CD4-positive, alpha-beta T cell treated with Interleukin-2 at 100 ng/mL for 4 hours (primary cell): ENCODE measurements around the gene MKNK2.

Experiments used
- DNase-seq: peaks from one replicate; pipeline ENCODE4 v3.0.0-alpha.2; 2020; ENCODE audit warnings: low spot score

MKNK2 gene

DNA sequence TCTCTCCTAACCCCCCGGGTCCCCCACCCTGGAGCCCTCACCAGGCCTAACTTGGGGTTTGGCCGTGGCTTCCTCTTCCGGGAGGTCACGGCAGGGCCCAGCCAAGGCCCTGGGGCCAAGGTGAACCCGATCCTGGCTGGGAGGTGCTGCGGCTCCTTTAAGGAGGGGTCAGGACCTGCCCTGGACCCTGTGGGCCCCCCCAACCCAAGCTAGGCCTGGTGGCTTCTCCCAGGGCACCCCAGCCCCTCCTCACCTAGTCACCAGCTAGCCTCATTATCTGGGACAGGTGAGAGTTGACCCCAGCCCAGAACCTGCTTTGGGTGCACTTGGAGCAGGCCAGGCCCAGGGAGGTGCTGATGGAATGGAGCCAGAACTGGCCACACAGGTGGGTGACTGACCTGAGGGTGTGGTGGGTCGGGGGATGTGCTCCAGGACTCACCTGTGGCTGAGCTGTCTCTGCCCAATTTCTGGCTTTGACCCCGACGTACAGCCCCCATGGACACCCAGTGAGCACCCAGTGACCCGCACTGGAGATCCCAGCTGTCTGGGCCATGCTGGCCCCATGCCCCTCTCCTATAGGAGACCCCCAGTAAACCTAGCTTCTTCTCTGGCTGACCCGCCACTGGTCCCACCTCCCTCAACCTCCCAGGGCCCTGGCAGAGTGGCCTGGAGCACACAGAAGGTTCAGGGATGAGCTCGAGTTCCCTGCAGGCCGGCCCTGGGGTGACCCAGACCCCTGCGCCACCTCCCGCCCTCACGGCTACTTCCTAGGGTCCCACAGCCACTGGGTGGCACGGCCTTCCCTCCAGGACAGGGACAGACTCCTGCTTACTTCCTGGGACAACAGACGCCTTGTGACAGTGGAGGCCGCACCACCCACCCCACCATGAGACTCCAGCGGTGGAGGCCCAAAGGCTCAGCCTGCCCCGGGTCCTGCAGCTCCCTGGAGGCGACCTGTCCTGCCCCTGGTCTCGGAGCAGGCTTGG is 6.7 kb upstream of the MKNK2 start:
- no peak for DNase-seq

DNA sequence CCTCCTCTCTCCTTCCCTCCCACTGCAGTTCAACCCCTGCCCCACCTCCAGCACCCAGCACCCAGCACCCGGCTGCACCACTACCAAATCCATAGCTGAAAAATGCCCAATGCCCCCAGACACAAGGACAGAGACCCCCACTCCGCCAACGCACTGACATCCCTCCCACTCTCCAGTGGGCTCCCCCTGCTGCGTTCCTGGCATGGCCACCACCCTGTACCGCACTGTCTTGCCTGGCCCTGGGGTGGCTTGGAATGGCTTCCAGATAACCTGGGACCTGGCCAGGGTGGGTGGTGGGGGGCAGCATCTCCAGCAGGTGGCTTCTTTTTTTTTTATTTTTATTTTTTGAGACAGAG is 5.8 kb upstream of the MKNK2 start:
- DNase-seq = no peak

DNA sequence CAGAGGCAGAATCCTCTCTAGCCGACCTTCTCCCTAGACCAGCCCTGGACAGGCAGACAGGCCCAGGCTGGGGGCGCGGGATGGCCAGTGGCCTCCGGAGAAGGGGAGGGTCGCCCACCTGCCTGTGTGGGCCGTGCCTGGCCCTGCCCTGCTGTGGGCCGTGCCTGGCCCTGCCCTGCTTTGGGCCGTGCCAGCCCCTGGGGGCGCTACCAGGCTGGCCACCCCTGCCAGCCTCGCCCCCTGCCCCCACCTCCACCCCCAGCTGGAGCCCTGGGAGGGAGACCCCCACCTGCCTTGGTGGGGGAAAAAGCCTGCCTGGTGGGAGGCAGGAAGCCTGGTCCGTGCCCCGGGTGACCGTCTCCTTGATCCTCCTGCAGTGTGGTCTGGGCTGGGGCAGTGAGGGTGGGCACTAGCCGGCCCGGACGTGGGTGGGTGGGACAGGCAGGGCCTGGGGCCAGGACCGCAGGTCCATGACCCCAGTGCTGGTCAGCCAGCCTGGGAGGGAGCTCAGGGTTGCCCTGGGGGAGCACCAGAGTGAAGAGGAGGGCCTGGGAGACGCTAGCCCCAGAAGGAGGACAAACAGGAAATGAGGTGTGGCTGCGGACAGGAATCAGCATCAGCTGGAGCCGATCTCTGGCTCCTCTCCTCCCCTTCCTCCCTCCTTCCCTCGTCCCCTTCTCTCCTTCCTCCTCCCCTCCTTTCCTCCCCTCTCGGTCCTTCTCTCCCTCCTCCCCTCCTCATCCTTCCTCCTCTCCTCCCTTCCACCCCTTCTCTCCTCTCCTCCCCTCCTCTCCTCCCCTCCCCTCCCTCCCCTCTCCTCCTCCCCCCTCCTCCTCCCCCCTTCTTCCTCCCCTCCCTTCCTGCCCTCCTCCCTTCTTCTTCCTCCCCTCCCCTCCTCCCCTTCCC is 5.1 kb upstream of the MKNK2 start:
- DNase-seq = peak; percentile 20

DNA sequence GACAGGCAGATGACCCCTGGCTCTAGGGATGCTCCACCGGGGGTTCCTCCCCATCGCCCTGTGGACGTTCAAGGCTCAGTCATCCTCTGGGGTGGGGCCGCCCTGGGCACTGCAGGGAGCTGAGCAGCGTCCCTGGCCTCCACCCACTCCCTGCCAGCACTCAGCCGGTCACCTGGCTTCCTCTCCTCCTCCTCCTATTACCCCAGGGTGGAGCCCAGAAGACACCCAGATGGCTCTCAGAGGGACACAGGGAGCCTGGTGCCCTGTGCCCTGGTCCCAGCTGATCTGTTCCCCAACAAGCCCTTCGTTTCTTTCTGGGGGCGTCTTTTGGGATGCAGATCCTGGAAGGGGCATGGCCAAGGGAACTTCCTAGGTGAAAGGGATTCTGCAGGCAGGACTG is 3.7 kb upstream of the MKNK2 start:
- DNase-seq = no peak

DNA sequence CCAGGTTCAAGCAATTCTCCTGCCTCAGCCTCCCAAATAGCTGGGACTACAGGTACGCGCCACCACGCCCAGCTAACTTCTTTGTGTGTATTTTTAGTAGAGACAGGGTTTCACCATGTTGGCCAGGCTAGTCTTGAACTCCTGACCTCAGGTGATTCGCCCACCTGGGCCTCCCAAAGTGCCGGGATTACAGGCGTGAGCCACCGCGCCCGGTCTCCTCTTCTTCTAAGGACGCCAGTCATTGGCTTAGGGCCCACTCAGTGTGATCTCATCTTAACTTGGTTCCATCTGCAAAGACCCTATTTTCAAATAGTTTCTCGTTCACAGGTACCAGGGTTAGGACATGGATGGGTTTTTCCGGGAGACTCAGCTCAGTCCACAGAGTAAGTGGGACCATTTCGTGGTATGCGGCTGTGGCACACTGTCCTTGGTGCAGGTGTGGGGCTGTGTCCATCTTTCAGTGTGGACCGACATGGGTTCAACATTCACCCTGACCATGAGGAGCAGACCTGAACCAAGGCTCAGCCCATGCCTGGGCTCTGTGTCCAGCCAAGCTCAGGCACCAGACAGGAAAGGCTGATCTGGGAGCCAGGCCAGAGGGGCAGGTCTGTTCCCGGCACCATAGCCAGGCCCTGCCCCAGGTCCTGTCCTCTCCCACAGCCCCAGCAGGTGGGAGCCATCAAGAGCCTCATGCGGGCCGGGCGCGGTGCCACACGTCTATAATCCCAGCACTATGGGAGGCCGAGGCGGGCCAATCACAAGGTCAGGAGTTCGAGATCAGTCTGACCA is 2.8 kb upstream of the MKNK2 start:
- DNase-seq = no peak

DNA sequence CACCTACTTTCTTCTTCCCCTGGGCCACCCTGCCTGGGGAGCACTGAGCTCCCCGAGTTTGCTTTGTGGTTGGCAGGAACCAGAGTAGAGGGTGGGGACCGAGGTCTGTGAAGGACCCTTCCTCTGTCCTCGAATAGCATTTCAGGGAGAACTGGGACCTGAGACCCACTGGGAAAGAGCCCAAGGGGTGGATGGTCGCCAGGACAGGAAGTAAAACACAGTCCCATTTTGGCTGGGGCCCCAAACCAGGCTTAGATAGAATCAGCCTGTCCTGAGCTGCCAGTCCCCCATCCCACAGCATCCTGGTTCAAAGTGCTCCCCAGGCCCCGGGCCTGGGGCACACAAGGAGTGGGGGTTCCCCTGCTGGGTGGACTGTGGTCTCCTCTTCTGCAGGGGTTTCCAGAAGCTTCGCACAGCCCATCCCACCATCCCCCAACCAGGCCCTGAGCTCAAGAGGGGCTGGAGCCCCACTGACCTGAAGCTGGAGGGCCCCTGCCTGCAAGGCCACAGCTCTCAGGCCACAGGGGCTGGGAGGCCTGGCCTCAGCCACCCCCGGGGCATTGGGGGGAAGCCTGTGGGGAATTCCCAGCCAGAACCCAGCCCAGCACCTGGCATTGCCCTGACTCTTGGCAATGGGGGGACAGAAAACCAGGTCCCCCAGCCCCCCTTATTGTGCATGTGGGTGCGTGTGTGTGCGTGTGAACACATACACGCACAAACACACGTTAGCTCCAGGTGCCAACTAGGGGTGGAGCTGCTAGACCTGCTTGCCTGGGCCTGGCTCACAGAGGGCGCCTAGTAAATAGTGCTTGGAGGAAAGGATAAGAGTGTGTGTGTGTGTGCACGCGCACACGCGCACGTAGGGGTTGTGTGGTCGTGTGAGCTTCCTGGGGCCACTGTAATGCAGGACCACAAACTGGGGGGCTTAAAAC is 995 bp upstream of the MKNK2 start:
- DNase-seq = peak; percentile 60

DNA sequence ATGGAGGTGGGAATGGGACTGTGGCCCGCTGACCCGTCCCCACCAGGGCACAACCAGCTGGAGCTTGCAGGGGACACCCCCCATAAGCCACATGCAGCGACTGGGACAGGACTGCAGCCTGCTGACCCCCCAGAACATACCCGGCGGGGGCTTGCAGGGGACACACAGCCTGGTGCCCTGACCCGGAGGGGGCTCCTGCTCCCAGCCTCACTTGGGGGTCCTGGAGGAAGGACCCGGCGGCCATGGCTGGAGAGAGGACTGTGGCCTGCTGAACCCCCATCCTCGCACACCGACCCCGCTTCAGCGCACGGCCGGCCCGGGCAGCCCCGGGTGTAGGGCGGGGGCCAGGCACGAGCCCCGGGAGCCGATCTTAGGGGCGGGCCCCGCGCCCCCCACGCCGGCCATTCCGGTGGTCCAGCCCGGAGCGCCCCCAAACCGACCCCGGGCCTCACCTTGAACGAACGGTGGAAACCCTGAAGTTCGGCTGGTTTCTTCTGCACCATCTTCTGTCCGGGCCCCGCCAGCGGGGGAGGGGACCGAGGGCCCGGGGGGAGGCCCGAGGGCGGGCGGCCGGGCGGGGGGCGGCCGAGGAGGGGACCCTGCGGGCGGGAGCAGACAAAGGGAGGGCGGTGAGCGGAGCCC is 574 bp downstream of the MKNK2 start:
- no peak for DNase-seq

DNA sequence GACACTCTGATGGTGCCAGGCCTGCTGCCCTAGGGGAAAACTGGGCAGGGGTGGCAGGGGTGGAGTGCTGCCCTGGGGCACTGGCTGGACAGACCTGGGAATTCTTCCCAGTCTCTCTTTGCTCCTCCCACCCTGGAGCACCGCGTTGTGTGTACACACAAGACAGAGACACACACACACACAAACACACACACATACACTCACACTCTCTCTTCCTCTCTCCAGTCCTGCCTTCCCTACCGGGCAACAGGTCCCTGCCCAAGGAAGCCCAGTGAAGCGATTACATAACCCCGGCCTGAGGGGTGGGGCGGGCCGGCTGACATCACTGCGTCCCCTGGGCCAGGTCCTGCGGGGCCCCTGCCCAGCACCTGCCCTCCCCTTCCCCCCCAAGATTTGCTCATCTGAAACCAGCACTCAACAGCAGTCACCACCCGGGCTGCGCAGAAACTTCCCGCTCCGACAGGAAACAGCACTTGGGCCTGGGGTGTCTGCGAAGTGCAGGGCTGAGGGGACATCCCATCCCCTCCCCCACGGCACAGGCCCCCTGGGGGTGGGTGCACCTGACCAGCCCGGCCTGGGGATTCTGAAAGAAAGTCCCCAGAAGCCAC is 1.2 kb downstream of the MKNK2 start:
- peak; percentile 69 for DNase-seq

DNA sequence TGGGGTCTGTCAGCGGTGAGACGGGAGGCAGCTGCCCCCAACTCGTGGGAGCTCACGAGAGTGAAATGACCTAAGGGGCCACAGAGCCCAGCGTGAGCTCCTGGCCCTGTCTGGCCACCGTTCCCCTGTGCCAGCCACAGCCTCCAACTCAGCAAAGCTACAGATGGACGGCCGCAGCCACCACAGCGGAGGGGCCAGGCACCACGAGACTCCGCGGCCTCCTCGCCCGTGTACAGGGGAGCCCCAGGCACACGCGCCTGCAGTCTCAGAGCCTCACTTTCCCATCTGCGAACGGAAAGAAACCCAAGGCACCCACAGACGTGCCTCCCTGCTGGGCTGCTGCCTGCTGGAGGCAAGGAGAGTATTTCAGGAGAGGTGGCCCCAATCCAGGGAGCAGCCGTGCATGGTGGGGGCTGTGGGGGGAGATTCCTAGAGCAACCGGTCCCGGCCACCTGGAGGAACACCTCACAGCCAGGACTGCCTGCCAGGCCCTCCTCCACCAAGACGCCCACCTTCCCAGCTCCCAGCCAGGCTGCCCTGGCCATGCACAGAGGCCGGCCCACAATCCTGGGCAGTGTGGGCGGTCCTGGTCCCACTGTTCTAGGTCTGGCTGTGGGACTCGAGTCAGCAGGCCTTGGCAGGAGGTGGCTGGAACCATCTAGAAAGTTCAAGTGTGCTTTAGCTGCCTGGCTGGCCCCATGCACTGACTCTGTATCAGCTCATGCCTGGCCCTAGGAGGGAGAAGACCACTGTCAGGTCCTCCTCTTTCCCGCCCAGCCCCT is 1.9 kb downstream of the MKNK2 start:
- DNase-seq = no peak

DNA sequence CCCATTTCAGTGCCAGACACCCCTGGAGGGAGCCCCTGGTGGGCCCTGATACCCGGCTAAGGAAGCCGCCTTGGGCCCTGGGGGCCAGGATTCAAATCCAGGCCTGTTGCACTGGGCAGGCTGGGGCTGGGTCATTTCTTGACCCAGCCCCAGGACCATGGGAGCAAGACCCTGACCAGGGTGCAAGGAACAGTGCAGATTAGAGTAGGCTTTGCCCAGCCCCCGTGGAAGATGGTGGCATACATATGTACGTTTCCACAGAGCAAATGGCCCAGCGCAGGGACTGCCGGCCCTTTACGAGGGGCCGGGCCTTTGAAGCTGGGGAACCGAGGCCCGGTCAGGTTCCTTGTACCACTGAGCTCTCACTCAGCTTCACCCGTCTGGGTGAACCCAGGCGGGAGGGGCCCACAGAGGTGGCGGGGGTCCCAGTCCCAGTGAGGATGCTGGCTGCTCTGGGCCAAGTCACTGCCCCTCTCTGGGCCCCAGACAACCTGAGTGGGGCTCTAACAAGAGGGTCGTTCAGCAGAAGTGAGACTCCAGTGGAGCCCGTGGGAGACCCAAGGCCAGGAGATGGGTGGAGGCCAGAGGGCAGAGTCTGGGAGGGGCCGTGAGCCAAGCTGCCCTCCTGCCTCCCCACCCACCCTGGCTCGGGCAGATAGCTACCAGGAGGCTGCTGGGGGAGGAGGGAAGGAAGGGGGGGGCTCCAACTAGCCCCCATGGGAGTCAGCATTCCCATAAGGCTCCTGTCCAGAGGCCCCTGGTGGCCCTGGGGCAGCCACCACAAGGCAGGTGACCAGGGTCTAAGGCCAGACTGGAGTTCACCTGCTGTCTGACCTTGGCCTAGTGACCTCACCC is 2.7 kb downstream of the MKNK2 start:
- DNase-seq = no peak

DNA sequence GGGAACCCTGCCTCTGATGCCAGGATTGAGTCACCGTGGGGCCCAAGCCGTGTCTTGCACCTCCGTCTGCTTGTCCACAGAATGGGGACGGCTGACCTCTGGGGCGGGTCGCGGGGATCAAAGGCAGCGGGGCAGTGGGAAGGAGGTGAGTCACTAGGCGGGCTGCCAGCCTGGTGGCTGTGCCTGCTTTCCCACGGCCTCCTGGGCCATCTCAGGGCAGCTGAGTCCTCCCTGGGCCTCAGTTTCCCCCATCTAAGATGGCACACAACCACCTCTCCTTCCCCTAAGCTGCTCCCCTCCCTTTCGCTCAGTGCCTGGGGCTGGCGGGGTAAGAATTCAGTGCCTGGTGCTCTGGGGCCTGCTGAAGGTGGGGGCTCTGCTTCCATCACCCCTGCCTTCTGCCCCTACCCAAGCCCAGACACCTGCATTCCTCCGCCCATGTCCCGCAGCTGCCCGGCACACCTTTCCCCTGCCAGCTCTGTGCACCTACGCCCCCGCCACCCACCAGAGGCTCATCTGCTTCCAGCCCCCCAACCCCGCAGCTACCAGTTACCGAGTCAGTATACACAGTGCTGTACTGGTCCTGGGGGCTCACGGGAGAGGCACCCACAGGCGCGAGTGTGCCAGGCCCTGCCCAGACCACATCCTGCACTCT is 3.5 kb downstream of the MKNK2 start:
- peak; percentile 43 for DNase-seq

DNA sequence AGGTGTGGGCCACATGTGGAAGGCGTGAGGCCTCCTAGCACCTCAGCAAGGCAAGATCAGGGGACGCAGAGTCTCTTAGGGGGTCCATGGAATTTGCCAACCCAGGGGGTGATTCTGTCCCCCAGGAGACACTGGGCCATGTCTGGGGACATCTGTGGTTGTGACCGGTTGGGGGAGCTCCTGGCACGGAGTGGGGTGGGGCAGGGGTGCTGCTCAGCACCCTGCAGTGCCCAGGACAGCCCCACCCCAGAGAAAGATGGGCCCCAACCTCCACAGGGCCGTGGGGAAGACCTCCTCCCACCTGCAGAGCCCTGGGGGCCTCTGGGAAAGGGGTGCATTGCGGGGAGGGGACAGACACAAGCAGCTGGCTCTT is 4.0 kb downstream of the MKNK2 start:
- DNase-seq = no peak

DNA sequence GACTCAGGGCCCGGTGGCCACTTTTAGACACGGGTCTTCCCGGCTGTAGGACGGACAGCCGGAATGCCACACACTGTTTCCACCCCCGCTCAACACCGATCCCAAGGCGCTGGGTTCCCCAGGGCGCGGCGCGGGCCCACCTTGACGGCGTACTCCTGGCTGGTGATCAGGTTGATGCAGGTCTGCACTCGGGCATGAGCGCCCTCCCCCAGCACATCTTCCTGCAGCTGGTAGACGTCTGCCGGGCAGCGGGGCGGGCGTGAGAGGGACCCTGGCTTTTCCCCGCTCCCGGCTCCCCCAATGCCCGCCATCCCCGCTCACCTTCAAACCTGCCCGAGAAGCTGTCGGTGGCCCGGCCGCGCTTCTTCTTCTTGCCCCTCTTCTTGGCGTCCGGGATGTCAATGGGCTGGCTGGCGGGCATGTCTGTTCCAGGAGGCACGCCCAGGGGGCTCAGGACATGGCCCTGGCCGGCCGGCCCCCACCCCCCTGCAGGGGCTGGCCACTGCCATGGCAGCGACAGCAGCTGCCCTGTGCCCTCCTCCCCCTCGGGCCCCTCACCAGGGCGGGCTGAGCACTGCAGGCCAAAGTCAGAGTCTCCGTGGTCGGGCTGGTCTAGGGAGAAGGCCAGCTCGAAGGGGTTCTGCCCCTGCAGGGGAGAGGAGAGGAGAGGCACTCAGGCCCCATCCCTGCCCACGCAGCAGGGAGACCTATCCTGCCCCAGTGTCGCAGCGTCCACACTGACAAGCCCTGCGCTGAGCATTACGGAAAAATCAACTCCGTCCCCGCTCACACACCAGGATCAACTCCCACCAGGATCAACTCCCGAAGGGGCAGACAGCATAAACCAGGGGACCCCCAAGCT is 4.8 kb downstream of the MKNK2 start:
- DNase-seq = no peak

DNA sequence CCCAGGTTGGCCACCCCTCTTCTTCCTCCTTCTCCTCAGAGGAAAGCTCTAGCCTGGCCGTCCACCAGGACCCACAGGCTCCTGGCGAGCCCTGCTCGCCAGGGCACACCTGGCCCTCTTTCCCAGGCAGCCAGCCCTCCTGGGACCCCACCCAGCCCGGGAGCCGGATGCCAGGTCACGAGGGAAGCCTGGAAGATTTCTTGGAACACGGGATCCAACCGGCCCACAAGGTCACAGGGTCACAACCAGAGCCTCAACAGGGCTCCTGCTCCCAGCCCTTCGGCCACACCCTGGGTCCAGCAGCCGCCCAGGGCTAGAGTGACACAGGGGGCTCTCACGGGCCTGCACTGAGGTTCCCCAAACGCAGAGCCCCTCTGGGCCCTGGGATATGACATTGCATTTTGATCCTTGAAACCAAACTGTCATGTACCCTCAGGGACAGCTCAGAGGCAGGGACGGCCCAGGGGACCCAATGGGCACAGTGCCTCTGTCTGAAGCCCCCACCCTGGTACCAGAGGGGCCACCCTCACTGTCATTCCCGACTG is 5.5 kb downstream of the MKNK2 start:
- no peak for DNase-seq

DNA sequence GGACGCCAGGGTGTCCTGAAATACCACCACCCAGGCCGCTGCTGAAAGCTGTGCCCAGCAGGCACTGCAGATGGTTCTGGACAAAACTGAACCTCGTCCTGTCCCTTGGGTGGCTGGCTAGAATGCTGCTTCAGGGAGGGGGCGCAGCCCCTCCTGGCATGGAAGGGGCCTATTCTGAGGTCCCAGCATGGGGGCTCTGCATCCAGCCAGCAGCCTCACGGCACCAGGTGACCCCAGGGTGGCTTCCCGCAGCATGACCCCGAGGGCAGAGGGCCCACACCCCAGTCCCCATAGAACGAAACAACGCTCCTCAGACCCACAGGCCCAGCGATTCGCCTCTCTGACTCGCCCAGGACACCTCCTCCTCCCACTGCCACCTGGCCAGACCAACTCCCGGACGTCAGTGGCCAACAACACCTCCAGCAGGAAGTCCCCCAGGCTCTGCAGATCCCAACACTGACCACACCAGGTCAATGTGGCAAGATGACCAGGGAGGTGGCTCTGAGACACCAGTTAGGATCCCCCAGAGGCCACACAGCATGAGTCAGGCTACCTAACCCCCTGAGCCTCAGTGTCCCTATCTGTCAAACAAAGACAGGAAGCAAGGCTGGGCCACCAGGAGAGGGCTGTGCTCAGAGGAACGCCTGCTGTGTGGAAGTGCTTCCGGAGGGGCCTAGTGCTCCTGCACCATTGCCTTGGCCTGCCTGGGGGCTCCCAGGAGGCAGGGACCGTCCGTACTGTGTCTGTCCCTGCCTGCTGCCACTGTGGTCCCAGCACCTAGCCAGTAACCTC is 6.1 kb downstream of the MKNK2 start:
- DNase-seq = no peak
